Brain pericyte (primary cell): Measurements from ENCODE around the gene MPV17L2.

Experiments used
- DNase-seq: peaks from one replicate; pipeline ENCODE4 v3.0.0-alpha.2; 2012; ENCODE audit warnings: low read depth, low spot score

MPV17L2 gene

GRCh38 chr19:18160971-18161635, 31.9 kb upstream of the MPV17L2 start:
- no peak for DNase-seq

GRCh38 chr19:18161636-18162002, 31.4 kb upstream of the MPV17L2 start:
- no peak for DNase-seq

GRCh38 chr19:18164072-18164471, 28.9 kb upstream of the MPV17L2 start:
- no peak for DNase-seq

- no peak for DNase-seq
Measured at GRCh38 chr19:18165794-18166544, 27.0 kb upstream of the MPV17L2 start.

- DNase-seq = no peak
Measured at GRCh38 chr19:18167011-18167410, 26.0 kb upstream of the MPV17L2 start.

- DNase-seq = no peak
Measured at GRCh38 chr19:18167975-18168645, 24.9 kb upstream of the MPV17L2 start.

- DNase-seq = no peak
Measured at GRCh38 chr19:18168673-18169381, 24.2 kb upstream of the MPV17L2 start.

- no peak for DNase-seq
Measured at GRCh38 chr19:18170714-18171255, 22.2 kb upstream of the MPV17L2 start.

GRCh38 chr19:18171605-18172327, 21.3 kb upstream of the MPV17L2 start:
- no peak for DNase-seq

GRCh38 chr19:18172331-18173053, 20.5 kb upstream of the MPV17L2 start:
- DNase-seq = no peak

- DNase-seq = no peak
Measured at GRCh38 chr19:18173054-18173571, 19.9 kb upstream of the MPV17L2 start.

- no peak for DNase-seq
Measured at GRCh38 chr19:18173572-18174288, 19.3 kb upstream of the MPV17L2 start, which contains the start of gene IFI30. TSS of gene IFI30 (plus strand) at chr19:18173813. CDS start at chr19:18173842, 29 bp downstream.

- DNase-seq = no peak
Measured at GRCh38 chr19:18174983-18175382, 18.0 kb upstream of the MPV17L2 start.

GRCh38 chr19:18176367-18177310, 16.4 kb upstream of the MPV17L2 start:
- no peak for DNase-seq

GRCh38 chr19:18179957-18180356, 13.1 kb upstream of the MPV17L2 start:
- DNase-seq = no peak

GRCh38 chr19:18183529-18183928, 9.5 kb upstream of the MPV17L2 start:
- no peak for DNase-seq

GRCh38 chr19:18185538-18185937, 7.5 kb upstream of the MPV17L2 start:
- DNase-seq = no peak

GRCh38 chr19:18190278-18190677, 2.7 kb upstream of the MPV17L2 start:
- no peak for DNase-seq
